PC-3 (cell line): ENCODE measurements around the gene RNF215.

ENCODE experiments used
- EZH2 ChIP-seq: fragments of 300-600 bp; sonication (generic); IDR thresholded peaks from one replicate; pipeline ENCODE4 v1.6.1; 2017; ENCODE audit warnings: antibody characterized with exemption, mild to moderate bottlenecking, low read length; ENCODE audit not compliant: unreplicated experiment
- TF ChIP-seq, protein P1 (sequence below): fragments of 300-600 bp; sonication (generic); conservative IDR thresholded peaks from 2 replicates; pipeline ENCODE4 v1.5.1; 2017; ENCODE audit warnings: antibody characterized with exemption, low read depth, mild to moderate bottlenecking, low read length

DNA sequence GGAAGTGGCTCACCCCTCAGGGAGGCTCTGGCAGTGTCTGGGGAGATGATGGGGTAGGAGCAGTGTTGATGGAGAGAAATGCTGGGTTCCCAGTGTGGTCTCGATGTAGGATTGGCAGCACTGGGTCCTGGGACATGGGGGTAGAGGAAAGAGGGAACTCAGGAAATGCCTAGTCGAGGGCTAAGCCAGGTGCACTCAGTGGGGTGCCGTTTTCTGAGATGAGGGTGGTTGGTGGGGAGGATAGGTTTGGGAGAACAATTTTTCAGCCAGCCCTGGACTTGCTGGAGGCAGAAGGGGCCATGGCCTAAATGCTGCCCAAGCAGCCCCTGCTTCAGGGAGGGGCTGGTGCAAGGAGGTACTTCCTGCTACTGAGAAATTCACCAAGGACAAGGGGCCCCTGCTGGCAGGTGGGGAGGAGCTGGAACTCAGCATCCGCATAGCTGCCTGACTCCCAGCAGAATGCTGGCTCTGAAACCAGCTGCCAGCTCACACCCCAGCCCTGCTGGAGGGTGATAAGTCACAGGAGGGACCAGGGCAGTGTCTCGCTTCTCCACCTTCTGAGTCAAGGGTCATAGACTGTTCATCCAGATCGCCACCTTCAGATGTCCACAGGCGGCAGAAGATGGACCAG is 24.4 kb downstream of the RNF215 start:
- TF ChIP-seq, protein P1, sequence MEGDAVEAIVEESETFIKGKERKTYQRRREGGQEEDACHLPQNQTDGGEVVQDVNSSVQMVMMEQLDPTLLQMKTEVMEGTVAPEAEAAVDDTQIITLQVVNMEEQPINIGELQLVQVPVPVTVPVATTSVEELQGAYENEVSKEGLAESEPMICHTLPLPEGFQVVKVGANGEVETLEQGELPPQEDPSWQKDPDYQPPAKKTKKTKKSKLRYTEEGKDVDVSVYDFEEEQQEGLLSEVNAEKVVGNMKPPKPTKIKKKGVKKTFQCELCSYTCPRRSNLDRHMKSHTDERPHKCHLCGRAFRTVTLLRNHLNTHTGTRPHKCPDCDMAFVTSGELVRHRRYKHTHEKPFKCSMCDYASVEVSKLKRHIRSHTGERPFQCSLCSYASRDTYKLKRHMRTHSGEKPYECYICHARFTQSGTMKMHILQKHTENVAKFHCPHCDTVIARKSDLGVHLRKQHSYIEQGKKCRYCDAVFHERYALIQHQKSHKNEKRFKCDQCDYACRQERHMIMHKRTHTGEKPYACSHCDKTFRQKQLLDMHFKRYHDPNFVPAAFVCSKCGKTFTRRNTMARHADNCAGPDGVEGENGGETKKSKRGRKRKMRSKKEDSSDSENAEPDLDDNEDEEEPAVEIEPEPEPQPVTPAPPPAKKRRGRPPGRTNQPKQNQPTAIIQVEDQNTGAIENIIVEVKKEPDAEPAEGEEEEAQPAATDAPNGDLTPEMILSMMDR = no peak
- no peak for TF ChIP-seq EZH2
